ENCODE results near the gene C17orf78. TPM values are rescaled to one million over a fixed set of nuclear protein-coding genes. Genes with fewer than 3 reads are reported as not detected.

The C17orf78 gene
- not detected for total RNA-seq

DNA sequence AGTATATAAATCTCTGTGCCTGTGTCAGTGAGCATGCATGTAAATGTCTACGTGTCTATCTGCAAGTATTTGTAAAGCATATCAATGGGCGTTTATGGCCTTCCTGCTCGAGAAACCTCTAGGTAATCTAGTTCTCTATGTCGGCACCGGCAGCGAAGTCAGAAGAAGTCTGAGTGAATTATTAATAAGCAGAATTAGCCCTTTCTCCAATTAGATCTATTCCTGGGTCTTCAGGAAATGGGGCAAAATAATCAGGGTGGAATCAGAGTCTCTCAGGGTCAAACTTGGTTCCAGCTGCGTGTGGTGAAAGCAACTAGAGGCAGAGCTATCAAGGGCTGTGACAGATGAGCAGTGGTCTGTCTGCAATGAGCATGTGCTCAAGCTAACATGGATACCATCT, at the start of gene C17orf78:
C17orf78 (plus strand) TSS at position 280 of the 400 bp plus-strand sequence; CDS start at position 388, 108 bp downstream.
- H3K36me3 ChIP-seq, result no peaks in the 10 kb centered on the region
- no peaks in the 10 kb centered on the region for H3K27me3 ChIP-seq
- no peak within 1 kb of the TSS for H3K4me3 ChIP-seq
- TF ChIP-seq POLR2AphosphoS5 (IDR thresholded peaks at IDR 0.05) (no peak), POLR2A (IDR thresholded peaks at IDR 0.05) (no peak)
- TF ChIP-seq, protein P1, sequence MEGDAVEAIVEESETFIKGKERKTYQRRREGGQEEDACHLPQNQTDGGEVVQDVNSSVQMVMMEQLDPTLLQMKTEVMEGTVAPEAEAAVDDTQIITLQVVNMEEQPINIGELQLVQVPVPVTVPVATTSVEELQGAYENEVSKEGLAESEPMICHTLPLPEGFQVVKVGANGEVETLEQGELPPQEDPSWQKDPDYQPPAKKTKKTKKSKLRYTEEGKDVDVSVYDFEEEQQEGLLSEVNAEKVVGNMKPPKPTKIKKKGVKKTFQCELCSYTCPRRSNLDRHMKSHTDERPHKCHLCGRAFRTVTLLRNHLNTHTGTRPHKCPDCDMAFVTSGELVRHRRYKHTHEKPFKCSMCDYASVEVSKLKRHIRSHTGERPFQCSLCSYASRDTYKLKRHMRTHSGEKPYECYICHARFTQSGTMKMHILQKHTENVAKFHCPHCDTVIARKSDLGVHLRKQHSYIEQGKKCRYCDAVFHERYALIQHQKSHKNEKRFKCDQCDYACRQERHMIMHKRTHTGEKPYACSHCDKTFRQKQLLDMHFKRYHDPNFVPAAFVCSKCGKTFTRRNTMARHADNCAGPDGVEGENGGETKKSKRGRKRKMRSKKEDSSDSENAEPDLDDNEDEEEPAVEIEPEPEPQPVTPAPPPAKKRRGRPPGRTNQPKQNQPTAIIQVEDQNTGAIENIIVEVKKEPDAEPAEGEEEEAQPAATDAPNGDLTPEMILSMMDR (IDR thresholded peaks at IDR 0.05), result no peak
- no peaks in the 10 kb centered on the region for H3K9me3 ChIP-seq
- intact Hi-C loops (cut with DNase I; ENCODE audit: low total_unique reads), result no loop called here
- H3K27ac ChIP-seq, result no peak within 1 kb of the TSS
- no peak for DNase-seq (ENCODE audit: low spot score in 2 of 2)
- no peaks in the 10 kb centered on the region for H3K4me1 ChIP-seq

DNA sequence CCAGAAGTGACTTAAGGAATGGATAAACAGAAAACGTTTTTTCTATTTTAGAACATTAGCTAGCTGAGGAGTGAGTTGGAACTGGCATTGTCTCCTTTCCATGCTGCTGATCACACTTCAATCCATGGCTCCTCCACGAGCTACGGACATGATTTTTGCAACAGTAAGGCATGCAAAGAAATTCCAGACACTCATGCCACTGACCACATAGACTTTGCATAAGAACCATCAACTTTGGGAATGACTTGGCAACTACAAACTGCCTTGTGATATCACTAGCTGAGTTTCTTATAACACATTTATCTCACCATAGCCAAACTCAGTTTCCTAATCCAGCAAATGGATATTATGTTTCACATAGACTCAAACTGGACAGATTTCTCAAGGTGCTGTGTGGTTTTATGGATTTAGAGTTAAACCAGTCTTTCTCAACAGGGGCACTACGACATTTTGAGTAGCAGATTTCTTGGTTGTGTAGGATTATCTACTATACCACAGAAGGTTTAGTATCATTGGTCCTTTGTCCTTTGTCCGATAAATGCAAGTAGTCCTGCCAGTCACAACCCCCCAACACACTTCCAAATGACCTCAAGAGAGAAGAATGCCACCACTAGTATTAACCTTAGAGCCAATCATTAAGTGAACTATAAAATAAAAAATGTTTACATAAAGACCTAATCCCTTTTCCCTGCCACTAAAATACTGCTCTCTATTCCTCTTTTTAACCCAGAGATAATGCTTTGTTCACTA, 48.3 kb upstream of the C17orf78 start:
- Histone ChIP-seq H3K4me3 (no peak overlapping the region), H3K4me1 (no peaks in the 10 kb centered on the region), H3K9me3 (no peaks in the 10 kb centered on the region), H3K27ac (no peak overlapping the region), H3K27me3 (no peaks in the 10 kb centered on the region), H3K36me3 (no peaks in the 10 kb centered on the region)
- TF ChIP-seq POLR2A (IDR thresholded peaks at IDR 0.05) (no peak), POLR2AphosphoS5 (IDR thresholded peaks at IDR 0.05) (no peak)
- TF ChIP-seq, protein P1 (IDR thresholded peaks at IDR 0.05), result no peak
- intact Hi-C loops (cut with DNase I; ENCODE audit: low total_unique reads), result no loop called here
- DNase-seq (ENCODE audit: low spot score in 2 of 2), result no peak

DNA sequence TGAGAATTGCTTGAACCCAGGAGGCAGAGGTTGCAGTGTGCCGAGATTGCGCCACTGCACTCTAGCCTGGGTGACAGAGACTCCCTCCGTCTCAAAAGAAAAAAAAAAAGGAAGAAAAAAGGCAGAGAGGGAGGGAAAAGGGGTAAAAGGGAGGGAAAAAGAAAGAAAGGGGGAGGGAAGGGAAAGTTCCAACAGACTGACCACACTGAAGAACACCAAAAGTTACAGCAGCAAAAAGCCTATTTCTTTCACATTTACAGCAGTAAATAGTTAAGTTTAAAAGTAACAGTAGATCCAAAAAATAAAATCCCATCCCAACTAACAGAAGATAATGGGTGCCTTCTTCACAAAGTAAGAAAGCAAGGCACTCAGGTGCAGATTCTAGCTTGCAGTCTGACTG, 36.9 kb upstream of the C17orf78 start:
- H3K27ac ChIP-seq, result no peak overlapping the region

DNA sequence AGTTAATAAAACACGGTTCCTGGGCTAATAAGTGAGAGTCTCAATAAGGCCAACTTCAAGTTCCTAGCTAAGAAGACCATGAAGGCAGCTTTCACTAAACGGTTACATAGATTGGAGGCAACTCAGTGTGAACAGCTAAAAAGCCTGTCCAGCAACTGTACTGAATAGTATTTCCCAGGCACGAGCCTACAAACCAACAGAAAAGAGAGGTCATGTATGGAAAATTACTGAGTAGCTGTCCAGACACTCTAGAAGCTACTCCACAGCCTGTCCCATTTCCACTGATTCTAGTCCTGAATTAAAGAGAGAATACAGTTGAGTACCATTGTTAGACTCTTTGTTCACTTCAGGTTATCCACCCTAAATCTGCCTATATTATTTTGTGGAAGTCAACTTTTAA, 36.5 kb upstream of the C17orf78 start:
- H3K36me3 ChIP-seq, result no peaks in the 10 kb centered on the region
- no peak overlapping the region for H3K4me3 ChIP-seq
- H3K27ac ChIP-seq, result no peak overlapping the region
- no peaks in the 10 kb centered on the region for H3K9me3 ChIP-seq
- H3K4me1 ChIP-seq, result no peaks in the 10 kb centered on the region
- H3K27me3 ChIP-seq, result no peaks in the 10 kb centered on the region
- TF ChIP-seq POLR2AphosphoS5 (IDR thresholded peaks at IDR 0.05) (no peak), POLR2A (IDR thresholded peaks at IDR 0.05) (no peak)
- TF ChIP-seq, protein P1 (IDR thresholded peaks at IDR 0.05), result no peak
- intact Hi-C loops (cut with DNase I; ENCODE audit: low total_unique reads), result no loop called here
- DNase-seq (ENCODE audit: low spot score in 2 of 2), result no peak

More for the DNA sequence above, 36.9 kb upstream of the C17orf78 start:
- H3K4me1 ChIP-seq, result no peaks in the 10 kb centered on the region
- H3K27me3 ChIP-seq, result no peaks in the 10 kb centered on the region
- intact Hi-C loops (cut with DNase I; ENCODE audit: low total_unique reads), result no loop called here
- DNase-seq (ENCODE audit: low spot score in 2 of 2), result no peak
- H3K9me3 ChIP-seq, result no peaks in the 10 kb centered on the region
- TF ChIP-seq POLR2AphosphoS5 (IDR thresholded peaks at IDR 0.05) (no peak), POLR2A (IDR thresholded peaks at IDR 0.05) (no peak)
- TF ChIP-seq, protein P1 (IDR thresholded peaks at IDR 0.05), result no peak
- H3K4me3 ChIP-seq, result no peak overlapping the region
- no peaks in the 10 kb centered on the region for H3K36me3 ChIP-seq

DNA sequence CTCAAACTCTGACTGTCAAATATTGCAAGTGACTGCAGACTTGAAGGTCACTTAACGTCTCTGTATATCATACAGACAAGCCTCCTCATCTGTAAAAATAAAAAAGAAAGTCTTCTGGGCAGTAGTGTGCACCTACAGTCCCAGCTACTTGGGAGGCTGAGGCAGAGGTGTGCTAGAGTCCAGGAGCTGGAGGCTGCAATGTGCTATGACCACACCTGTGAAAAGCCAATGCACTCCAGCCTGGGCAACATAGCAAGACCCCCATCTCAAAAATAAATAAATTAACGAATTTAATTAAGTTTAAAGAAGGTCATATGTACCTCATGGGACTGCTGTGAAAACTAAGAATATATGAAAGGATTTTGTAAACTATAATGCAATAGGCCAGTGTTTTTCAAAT, 35.0 kb upstream of the C17orf78 start:
- H3K36me3 ChIP-seq, result no peaks in the 10 kb centered on the region
- H3K27me3 ChIP-seq, result no peaks in the 10 kb centered on the region
- TF ChIP-seq, protein P1 (IDR thresholded peaks at IDR 0.05), result no peak
- TF ChIP-seq POLR2AphosphoS5 (IDR thresholded peaks at IDR 0.05) (no peak), POLR2A (IDR thresholded peaks at IDR 0.05) (no peak)
- no peaks in the 10 kb centered on the region for H3K9me3 ChIP-seq
- H3K4me3 ChIP-seq, result no peak overlapping the region
- intact Hi-C loops (cut with DNase I; ENCODE audit: low total_unique reads), result no loop called here
- H3K4me1 ChIP-seq, result no peaks in the 10 kb centered on the region
- no peak overlapping the region for H3K27ac ChIP-seq
- DNase-seq (ENCODE audit: low spot score in 2 of 2), result no peak

All from breast epithelium (tissue), 4 donors.